Ovary (tissue), 9 donors: ENCODE measurements around the gene TMCO1. TPM values are rescaled to one million over a fixed set of nuclear protein-coding genes. Genes with fewer than 3 reads are reported as not detected.
"Not testable (repeated sequence)": the region's sequence is repeated elsewhere in the genome, so short reads cannot be mapped to it uniquely, and the experiment has no call there.

ENCODE experiments used
- DNase-seq, 5 donors: peaks; one replicate each; pipeline ENCODE4 v3.0.0-alpha.2; 2019 to 2020
- H3K27ac ChIP-seq, 2 donors: fragments of 200-600 bp; one replicate each; pipeline versions ENCODE4 v1.5.1 to v1.8.0; 2019 to 2022
- H3K27me3 ChIP-seq: fragments of 200-600 bp; one replicate; pipeline ENCODE4 v1.8.0; 2022
- H3K36me3 ChIP-seq: fragments of 200-600 bp; sonication (generic); one replicate; pipeline ENCODE4 v1.5.1; 2019
- H3K4me1 ChIP-seq: one replicate; pipeline ENCODE4 v1.8.1; 2013; ENCODE audit warnings: mild to moderate bottlenecking, moderate library complexity; ENCODE audit not compliant: insufficient read depth
- H3K4me3 ChIP-seq: fragments of 200-600 bp; sonication (generic); one replicate; pipeline ENCODE4 v1.5.1; 2017
- H3K9me3 ChIP-seq, 2 donors: fragments of 200-600 bp in 1 of 2; sonication (generic) in 1 of 2; one replicate each; pipeline versions ENCODE4 v1.5.1 to v1.8.1; 2013 to 2019; ENCODE audit warnings: mild to moderate bottlenecking in 1 of 2, moderate library complexity in 1 of 2
- EP300 ChIP-seq: sonication (generic); formaldehyde crosslinking; IDR thresholded peaks from one replicate; pipeline ENCODE4 v1.6.1; 2017; ENCODE audit warnings: antibody characterized with exemption
- POLR2A ChIP-seq: fragments of 450-650 bp; IDR thresholded peaks from one replicate; pipeline ENCODE4 v1.6.1; 2017; ENCODE audit warnings: antibody characterized with exemption, mild to moderate bottlenecking, moderate library complexity
- WGBS, 3 donors: extraction: QIAGEN DNeasy Blood & Tissue Kit in 1 of 3; methylation state at CpG; one replicate each; pipeline versions ENCODE4 v1.1.5 to v1.1.7; 2013 to 2017; 5-methylcytosine and 5-hydroxymethylcytosine counted together
- intact Hi-C, 4 donors: fragments of 100-400 bp; cut with DNase I; formaldehyde crosslinking; loops; one replicate each; pipeline versions ENCODE4 v1.11.0 to v1.15.1; 2022 to 2023
- polyA plus RNA-seq, 2 donors: library from polyadenylated mRNA; stranded (reverse); fragments of 200-250 nt in 1 of 2; fragments of 350-450 nt in 1 of 2; fragmentation: Illumina TruSeq in 1 of 2; extraction: RNeasy Lipid Tissue Mini Kit (QIAGEN cat#74804) in 1 of 2; gene quantifications; one replicate each; pipeline ENCODE4 v1.2.3, GENCODE V29; 2013 to 2014
- total RNA-seq, 7 donors: library from RNA; depleted of rRNA in 2 of 7; stranded (reverse); fragments of >200 nt in 2 of 7; fragmentation: NEBNext Ultra II Directional in 3 of 7; extraction: Animal tissue kit (Norgen Biotek cat#: 25700) in 3 of 7; gene quantifications; one replicate each; pipeline versions ENCODE4 v1.1.0 to v1.2.4, GENCODE V29; 2016 to 2023
- TF ChIP-seq, protein P1 (sequence below), 3 donors: fragments of 450-650 bp in 2 of 3; fragments of 200-600 bp in 1 of 3; IDR thresholded peaks; one replicate each; pipeline versions ENCODE4 v1.5.1 to v1.8.0; 2016 to 2022; ENCODE audit warnings: antibody characterized with exemption in 3 of 3, mild to moderate bottlenecking in 1 of 3
- donor health status: DM: no; HTN: no; CAD: no; lungs with moderate emphysema.
- donor health status: DM: no; HTN: no; CAD: no.
- donor health status: Bipolar disorder and iron deficiency.
- donor health status: DM: yes; HTN: yes; CAD: no.
- donor health status: DM: no; HTN: no; CAD: no.
- donor health status: DM: yes; HTN: yes; CAD: no.

The TMCO1 gene
- total and polyA plus RNA-seq, 9 donors: 38.5 to 142 (median 59.5) TPM

DNA sequence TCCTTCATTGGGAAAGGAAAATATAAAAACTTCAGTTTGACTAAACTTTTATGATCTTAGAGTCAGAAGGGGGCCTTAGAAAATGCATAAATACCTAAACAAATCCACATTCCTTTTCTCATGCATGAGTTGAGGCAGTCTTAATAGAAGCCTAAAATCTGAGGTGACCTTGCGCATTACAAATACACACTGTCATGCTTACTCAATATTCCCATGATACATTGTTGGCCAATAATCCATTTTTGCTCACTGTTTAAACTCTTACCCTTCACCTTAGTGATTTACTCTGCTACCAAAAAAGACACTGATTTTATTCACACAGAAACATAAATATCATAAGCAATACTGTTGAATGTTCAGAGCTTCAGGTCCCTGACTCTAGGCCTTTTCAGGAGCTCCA lies 19.1 kb upstream of the TMCO1 start:
- intact Hi-C loops: no loop called here
- no peak for DNase-seq
- Histone ChIP-seq H3K4me1 (no peaks in the 10 kb centered on the region), H3K4me3 (no peak overlapping the region), H3K36me3 (no peaks in the 10 kb centered on the region), H3K27ac (no peak overlapping the region), H3K27me3 (no peaks in the 10 kb centered on the region), H3K9me3 (peaks cover 0 to 3% of the 10 kb centered on the region in 2 donors)
- 95 to 97% (median 97%) methylated on average over 1 of the region's 1 CpG for WGBS, 3 donors
- TF ChIP-seq EP300 (no peak), POLR2A (no peak)
- TF ChIP-seq, protein P1, sequence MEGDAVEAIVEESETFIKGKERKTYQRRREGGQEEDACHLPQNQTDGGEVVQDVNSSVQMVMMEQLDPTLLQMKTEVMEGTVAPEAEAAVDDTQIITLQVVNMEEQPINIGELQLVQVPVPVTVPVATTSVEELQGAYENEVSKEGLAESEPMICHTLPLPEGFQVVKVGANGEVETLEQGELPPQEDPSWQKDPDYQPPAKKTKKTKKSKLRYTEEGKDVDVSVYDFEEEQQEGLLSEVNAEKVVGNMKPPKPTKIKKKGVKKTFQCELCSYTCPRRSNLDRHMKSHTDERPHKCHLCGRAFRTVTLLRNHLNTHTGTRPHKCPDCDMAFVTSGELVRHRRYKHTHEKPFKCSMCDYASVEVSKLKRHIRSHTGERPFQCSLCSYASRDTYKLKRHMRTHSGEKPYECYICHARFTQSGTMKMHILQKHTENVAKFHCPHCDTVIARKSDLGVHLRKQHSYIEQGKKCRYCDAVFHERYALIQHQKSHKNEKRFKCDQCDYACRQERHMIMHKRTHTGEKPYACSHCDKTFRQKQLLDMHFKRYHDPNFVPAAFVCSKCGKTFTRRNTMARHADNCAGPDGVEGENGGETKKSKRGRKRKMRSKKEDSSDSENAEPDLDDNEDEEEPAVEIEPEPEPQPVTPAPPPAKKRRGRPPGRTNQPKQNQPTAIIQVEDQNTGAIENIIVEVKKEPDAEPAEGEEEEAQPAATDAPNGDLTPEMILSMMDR (IDR thresholded peaks at IDR 0.05): no peak

DNA sequence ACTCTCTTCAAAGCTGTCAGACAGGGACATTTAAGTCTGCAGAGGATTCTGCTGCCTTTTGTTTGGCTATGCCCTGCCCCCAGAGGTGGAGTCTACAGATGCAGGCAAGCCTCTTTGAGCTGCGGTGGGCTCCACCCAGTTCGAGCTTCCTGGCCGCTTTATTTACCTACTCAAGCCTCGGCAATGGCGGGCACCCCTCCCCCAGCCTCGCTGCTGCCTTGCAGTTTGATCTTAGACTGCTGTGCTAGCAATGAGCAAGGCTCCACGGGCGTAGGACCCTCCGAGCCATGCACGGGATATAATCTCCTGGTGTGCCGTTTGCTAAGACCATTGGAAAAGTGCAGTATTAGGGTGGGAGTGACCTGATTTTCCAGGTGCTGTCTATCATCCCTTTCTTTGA lies 14.9 kb upstream of the TMCO1 start:
- H3K4me3 ChIP-seq, H3K27ac ChIP-seq, H3K4me1 ChIP-seq, H3K9me3 ChIP-seq, H3K27me3 ChIP-seq, H3K36me3 ChIP-seq, DNase-seq, intact Hi-C loops: not testable (repeated sequence)
- 88 to 92% (median 90%) methylated on average over 11 of the region's 11 CpGs for WGBS, 3 donors

- H3K36me3 ChIP-seq, DNase-seq, H3K4me3 ChIP-seq, H3K4me1 ChIP-seq, intact Hi-C loops, H3K27me3 ChIP-seq, H3K27ac ChIP-seq, H3K9me3 ChIP-seq: not testable (repeated sequence)
- WGBS, 3 donors: 56 to 97% (median 76%) methylated on average over 2 to 3 of the region's 3 CpGs
Observed at GRCh38 chr1:165778197-165778596, 9.5 kb upstream of the TMCO1 start.

DNA sequence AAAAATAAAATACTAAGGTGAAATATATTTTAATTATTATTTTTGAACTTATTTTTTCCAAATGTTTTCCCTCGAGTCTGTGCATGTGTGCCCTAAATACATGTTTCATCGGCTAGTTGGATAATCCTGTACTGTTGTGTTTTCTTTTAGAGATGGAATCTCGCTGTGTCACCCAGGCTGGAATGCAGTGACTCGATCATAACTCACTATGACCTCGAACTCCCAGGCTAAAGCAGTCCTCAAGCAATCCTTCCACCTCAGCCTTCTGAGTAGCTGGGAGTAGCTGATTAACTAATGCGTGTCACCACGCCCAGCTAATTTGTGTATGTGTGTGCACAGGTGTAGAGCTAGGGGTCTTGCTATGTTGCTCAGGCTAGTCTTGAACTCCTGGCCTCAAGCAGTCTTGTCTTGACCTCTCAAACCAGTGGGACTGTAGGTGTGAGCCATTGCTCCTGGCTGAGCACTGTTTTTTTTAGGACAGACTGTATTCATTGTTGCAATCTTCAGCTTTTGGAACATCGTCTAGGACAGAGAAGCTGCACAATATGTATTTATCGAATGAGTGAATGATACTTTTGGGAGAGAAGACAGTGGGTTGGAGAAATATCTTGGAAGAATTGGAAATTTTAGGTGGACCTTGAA lies 4.8 kb upstream of the TMCO1 start:
- Histone ChIP-seq H3K36me3 (no peaks in the 10 kb centered on the region), H3K4me1 (peaks cover 7% of the 10 kb centered on the region), H3K9me3 (no peaks in the 10 kb centered on the region), H3K27me3 (no peaks in the 10 kb centered on the region), H3K27ac (no peak overlapping the region), H3K4me3 (no peak overlapping the region)
- TF ChIP-seq EP300: no peak
- TF ChIP-seq, protein P1 (IDR thresholded peaks at IDR 0.05): no peak
- TF ChIP-seq POLR2A: no peak
- 76 to 82% (median 81%) methylated on average over 9 of the region's 9 CpGs for WGBS, 3 donors
- intact Hi-C loops: no loop called here
- DNase-seq: no peak

- H3K4me1 ChIP-seq: peaks cover 7% of the 10 kb centered on the region
- TF ChIP-seq EP300 (no peak), POLR2A (no peak)
- TF ChIP-seq, protein P1 (IDR thresholded peaks at IDR 0.05): no peak
- H3K27ac ChIP-seq: no peak overlapping the region
- no peaks in the 10 kb centered on the region for H3K27me3 ChIP-seq
- intact Hi-C loops: no loop called here
- H3K36me3 ChIP-seq: no peaks in the 10 kb centered on the region
- WGBS, 3 donors: 87 to 93% (median 89%) methylated on average over 3 of the region's 3 CpGs
- H3K4me3 ChIP-seq: no peak overlapping the region
- no peak for DNase-seq
- H3K9me3 ChIP-seq: no peaks in the 10 kb centered on the region
Observed at GRCh38 chr1:165772739-165773138, 4.1 kb upstream of the TMCO1 start.
